CD4-positive, alpha-beta T cell treated with Interleukin-21 for 1 hour (primary cell): ENCODE data around the gene MAP7D3.
"Not testable (repeated sequence)": the region's sequence is repeated elsewhere in the genome, so short reads cannot be mapped to it uniquely, and the experiment has no call there.

Source experiments
- DNase-seq: peaks from one replicate; pipeline ENCODE4 v3.0.0-alpha.2; 2020

The MAP7D3 gene, protein sequence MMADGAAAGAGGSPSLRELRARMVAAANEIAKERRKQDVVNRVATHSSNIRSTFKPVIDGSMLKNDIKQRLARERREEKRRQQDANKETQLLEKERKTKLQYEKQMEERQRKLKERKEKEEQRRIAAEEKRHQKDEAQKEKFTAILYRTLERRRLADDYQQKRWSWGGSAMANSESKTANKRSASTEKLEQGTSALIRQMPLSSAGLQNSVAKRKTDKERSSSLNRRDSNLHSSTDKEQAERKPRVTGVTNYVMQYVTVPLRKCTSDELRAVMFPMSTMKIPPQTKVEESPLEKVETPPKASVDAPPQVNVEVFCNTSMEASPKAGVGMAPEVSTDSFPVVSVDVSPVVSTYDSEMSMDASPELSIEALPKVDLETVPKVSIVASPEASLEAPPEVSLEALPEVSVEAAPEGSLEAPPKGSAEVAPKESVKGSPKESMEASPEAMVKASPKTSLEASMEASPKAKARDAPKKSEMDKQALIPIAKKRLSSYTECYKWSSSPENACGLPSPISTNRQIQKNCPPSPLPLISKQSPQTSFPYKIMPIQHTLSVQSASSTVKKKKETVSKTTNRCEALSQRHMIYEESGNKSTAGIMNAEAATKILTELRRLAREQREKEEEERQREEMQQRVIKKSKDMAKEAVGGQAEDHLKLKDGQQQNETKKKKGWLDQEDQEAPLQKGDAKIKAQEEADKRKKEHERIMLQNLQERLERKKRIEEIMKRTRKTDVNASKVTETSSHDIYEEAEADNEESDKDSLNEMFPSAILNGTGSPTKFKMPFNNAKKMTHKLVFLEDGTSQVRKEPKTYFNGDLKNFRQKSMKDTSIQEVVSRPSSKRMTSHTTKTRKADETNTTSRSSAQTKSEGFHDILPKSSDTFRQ

GRCh38 chrX:136251041-136251991 lies at the start of gene MAP7D3:
Gene MAP7D3, minus strand, starts transcription at chrX:136251400. Its CDS starts 42 bp downstream, at chrX:136251358.
- peak; percentile 73 for DNase-seq

- DNase-seq = not testable (repeated sequence)
Measured at GRCh38 chrX:136300721-136301120, 49.5 kb upstream of the MAP7D3 start, which contains the start of gene ADGRG4. Gene ADGRG4, plus strand, starts transcription at chrX:136300963. Its CDS starts 7,815 bp downstream, at chrX:136308778.

DNA sequence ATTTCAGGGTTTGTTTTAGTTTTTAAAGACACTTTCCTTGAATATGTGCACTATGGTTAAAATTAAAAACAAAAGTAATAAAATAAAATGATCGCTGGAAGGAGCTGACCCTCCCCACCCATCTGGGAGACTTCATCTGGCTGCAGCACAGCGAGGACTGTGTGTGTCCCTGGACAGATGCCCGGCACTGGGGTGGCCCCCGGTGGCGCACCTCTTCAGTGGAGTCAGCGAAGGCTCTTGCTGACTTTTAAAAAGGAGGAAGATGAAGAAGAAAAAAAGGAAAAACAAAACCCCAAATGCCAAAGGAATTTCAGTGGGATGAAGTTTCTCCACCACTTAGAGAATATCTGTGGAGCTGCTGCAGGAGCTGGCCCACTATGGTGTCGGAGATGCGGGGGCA lies 44.2 kb upstream of the MAP7D3 start:
- DNase-seq = no peak

- DNase-seq = no peak
Measured at GRCh38 chrX:136292656-136293055, 41.5 kb upstream of the MAP7D3 start.

GRCh38 chrX:136291824-136292223 lies 40.6 kb upstream of the MAP7D3 start:
- no peak for DNase-seq

DNA sequence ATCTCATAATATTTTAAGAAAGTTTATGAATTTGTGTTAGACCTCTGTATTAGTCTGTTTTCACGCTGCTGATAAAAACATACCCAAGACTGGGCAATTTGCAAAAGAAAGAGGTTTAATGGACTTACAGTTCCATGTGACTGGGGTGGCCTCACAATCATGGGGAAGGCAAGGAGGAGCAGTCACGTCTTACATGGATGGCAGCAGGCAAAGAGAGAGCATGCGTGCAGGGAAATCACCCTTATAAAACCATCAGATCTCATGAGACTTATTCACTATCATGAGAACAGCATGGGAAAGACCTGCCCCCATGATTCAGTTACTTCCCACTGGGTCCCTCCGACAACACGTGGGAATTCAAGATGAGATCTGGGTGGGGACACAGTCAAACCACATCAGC lies 35.2 kb upstream of the MAP7D3 start:
- not testable (repeated sequence) for DNase-seq

DNA sequence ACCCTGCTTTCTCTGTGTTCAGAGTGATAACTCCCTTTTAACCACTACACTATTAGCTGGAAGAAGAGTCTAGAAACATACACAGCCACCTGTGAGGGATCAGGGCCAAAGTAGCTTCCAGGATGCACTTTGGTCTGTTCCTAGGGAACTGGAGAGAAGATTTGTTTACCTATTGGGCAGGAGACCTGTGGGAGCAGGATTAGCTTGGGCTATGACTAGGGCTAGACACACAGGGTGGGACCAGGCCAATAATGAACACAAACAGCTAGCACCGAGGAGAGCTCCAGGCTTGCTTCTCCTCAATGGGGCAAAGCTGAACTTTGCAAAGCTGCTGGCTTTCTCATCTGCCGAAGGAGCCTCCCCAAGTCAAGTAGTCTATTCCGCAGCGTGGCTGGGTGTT lies 24.4 kb upstream of the MAP7D3 start:
- DNase-seq = no peak

DNA sequence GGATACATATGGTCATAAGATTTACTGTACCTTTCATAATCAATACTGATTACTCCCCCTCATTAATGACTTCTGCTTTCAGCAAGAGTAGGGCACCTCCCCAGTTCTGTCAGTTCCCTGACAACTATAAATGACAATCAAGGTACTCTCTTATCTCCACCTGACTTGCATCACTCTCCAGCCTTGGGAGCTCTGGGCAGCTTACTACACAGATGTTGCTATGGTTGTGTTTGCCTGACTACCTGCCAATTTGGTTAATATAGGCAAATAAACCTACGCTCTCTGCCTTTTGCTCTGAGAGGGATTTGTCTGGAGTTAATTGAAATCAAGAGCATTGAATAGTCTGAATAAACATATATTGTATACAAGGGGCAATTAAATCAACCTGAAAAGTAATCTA lies 22.8 kb upstream of the MAP7D3 start:
- DNase-seq = no peak

GRCh38 chrX:136272325-136272724 lies 21.1 kb upstream of the MAP7D3 start:
- no peak for DNase-seq

DNA sequence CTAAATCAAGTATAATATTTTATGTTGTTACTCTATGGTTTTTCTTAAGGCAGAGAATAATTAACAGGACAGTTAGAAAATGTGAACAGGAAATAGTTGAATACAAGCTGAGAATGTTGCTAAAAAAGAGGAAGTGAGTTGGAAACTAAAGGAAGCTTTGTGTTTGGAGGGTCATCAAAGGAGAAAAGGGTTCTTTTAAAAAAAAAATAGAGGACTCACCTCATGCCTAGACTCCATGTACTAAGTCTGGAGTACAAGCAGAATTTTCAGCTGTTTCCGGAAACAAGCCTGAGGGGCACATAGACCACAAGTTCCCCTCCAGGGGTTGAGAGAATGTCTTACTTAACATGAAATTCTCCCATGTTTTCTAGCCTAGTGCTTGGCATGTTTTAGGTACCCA lies 20.1 kb upstream of the MAP7D3 start:
- DNase-seq = no peak

DNA sequence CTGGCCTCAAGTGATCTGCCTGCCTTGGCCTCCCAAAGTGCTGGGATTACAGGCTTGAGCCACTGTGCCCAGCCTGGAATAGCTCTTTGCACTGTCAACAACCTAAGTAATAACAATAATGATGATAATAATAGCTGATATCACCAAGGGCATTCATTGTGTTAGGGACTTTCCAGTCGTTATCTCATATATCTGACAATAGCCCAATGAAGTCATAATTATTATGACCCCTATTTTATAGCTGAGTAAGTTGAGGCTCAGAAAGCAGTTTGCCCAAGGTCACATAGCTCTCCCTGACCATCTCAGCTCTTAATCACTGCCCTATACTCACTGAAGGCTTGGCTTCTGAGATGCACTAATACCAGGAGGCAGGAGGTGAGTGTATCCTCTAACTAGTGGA lies 18.7 kb upstream of the MAP7D3 start:
- no peak for DNase-seq

DNA sequence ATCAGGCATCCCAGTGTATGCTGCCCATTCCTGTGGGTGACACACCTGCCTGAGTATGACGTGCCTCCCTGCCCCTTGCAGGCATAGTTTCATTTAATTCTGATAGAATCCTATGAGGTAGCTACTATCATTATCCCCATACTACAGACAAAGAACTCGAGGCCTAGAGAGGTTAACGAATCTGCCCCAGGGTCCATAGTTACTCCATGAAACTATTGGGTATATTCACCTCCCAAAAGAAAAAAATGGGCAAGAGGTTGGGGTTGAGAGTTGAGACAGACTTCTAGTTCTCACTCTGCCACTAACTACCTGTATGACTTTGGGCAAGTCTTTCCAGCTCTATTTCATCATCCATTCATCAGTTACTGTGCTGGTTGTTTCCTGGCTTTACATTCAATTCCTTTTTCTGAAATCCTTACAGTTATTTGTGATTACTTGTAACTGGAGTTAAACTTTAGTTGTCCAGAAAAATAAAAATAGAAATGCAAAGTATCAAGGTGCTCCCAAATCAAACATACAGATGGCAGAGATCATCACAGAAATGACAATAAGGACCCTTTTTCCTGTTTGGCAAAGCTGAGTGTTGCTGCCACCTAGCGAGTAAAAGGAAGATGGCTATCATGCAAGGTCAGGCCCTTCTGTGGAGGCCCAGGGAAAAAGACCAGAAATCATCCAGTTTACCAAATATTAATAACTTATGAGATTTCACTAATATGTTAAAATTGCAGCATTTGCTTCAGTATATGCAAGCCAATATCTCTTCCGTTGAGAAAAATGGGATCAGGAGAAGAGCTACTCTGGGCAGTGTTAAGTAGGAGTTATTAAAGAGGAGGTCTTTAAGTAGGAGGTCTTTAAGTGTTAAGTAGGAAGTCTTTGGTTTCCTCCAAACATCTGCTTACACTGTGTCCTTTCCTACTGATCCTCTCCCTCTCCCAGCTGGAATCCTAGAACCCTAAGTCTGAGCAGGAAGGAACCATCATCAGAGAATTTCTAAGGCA lies 17.1 kb upstream of the MAP7D3 start:
- peak; percentile 60 for DNase-seq

- no peak for DNase-seq
Measured at GRCh38 chrX:136266828-136267227, 15.6 kb upstream of the MAP7D3 start.

- no peak for DNase-seq
Measured at GRCh38 chrX:136262812-136263315, 11.7 kb upstream of the MAP7D3 start.

GRCh38 chrX:136262243-136262642 lies 11.0 kb upstream of the MAP7D3 start:
- DNase-seq = no peak

DNA sequence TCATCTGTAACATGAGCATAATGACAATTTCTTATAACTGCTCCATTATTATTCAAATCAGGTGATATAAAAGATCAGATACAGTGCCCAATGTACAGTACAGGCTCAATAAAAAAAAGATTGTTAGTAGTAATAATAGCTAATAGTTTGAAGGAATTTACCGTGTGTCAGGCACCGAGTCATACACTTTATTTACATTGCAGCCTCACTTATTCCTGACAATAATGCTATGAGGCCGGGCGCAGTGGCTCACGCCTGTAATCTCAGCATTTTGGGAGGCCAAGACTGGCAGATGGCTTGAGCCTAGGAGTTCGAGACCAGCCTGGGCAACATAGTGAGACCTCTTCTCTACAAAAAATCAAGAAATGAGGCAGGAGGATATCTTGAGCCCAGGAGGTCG lies 10.1 kb upstream of the MAP7D3 start:
- DNase-seq = no peak

GRCh38 chrX:136260776-136261175 lies 9.6 kb upstream of the MAP7D3 start:
- no peak for DNase-seq

- no peak for DNase-seq
Measured at GRCh38 chrX:136259543-136259942, 8.3 kb upstream of the MAP7D3 start.

GRCh38 chrX:136258951-136259350 lies 7.8 kb upstream of the MAP7D3 start:
- no peak for DNase-seq

DNA sequence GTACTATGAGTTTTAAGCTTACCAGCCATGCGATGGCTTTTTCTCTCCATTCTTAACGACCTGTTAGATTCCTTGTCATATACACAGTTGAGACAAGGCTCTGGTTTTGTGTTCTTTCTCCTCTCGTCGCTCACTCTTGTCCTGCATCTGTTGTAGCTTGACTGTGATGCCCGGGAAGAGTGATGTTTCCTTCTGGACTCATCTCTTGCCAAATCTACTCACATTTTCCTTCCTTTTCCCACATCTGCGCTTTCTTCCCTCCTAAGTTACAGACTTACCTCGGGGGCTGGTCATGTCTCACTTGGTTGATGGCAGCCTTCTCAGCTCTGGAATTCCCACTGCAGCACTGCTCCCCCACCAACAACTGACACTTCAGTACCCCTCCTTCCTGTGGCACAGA lies 4.8 kb upstream of the MAP7D3 start:
- no peak for DNase-seq

- DNase-seq = no peak
Measured at GRCh38 chrX:136255541-136255940, 4.3 kb upstream of the MAP7D3 start.
